Inflammatory macrophage (primary cell): ENCODE measurements around the gene SRSF7.
"Not testable (repeated sequence)": the region's sequence is repeated elsewhere in the genome, so short reads cannot be mapped to it uniquely, and the experiment has no call there.

Source experiments
- DNase-seq, 2 donors: peaks; one replicate each; pipeline ENCODE4 v3.0.0-alpha.2; 2020 to 2022
- total RNA-seq, 18 experiments: gene quantifications; one replicate each; lab custom pipeline; 2026; ENCODE audit warnings: mixed read lengths in 6 of 18, inconsistent platforms in 2 of 18; lab: John Stamatoyannopoulos, UW

Gene SRSF7
- total RNA-seq, result 74.8 to 157 (median 124) reads per million in 18 experiments

DNA sequence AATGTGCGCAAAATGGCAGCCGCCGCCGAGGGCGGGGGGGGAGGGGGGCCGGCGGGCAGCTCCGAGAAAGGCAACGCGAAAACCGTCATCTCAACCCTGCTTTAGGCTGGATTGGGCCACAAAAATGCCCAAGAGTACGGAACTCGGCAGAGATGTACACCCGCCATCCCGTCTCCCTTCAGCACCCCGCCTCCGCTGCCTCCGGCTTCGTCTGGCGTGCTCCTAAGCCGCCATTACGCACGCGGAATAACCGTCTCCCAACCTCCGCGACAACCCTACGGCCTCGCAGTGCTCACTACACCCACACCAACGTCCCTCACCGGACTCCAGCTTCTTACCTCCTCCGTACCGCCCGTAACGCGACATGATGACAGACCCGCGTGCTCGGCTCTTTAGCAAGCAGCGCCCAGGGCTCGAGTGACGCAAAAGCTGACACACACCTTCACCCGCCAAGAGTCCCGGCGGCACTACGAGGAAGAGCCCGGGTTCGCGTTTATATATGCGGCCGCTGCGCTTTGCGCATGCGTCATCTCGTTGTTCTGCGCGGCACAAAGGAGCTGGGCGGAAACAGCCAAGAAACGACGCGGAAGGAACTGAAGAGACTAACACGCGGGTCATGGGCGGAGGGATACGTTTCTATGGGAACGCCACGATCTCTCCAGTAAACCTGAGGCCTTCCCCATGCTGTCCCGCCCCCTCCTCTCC is at the start of gene SRSF7:
Gene SRSF7 (minus strand): TSS at position 471 of the 705 bp plus-strand sequence. CDS start 105 bp downstream, at position 366.
- DNase-seq, result peak; percentile 99

DNA sequence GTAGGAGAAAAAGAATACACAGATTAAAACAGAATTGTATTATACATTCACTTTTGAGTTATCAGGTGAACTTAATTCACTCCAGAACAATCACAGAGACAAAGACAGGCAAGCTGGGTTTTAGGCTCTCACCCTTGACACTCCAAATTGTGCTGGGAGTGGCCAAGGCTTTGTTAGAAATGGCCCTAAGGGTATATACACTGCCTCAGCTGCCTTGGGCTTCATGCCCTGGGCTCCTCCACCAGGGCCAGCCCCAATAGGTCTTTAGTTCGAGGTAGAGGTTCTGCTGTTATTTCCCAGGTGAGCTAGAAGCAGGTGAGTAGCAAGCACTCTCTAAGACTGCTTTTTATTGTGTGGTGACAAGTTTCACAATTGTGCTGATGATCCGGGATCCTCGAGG is 46.8 kb upstream of the SRSF7 start:
- DNase-seq, result no peak

DNA sequence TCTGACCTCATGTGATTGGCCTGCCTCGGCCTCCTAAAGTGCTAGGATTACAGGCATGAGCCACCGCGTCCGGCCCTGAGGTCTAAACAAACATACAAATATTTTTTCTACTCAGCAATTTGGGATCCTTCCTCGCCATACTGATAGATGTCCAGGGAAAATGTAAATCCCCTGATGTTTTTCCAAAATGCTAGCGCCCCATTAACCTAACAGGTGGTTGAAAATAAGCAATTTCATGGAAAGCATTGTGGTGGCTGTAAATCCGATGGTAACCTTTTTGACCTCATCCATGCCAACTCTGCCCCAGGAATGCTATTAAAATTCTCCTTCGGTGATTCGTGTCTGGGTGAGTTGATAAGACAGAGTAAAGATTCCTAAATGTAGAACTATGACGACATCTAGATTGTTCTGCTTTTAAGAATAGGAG is 46.1 kb upstream of the SRSF7 start:
- no peak for DNase-seq

DNA sequence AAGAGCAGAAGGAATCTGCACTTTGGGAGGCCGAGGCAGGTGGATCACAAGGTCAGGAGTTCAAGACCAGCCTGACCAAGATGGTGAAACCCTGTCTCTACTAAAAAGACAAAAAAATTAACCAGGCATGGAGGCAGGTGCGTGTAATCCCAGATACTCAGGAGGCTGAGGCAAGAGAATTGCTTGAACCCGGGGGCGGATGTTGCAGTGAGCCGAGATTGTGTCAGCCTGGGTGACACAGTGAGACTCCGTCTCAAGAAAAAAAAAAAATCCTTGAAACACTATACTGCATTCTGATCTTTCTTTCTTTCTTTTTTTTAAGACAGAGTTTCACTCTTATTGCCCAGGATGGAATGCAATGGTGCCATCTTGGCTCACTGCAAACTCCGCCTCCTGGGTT is 43.9 kb upstream of the SRSF7 start:
- peak; percentile 33 to 62 for DNase-seq

DNA sequence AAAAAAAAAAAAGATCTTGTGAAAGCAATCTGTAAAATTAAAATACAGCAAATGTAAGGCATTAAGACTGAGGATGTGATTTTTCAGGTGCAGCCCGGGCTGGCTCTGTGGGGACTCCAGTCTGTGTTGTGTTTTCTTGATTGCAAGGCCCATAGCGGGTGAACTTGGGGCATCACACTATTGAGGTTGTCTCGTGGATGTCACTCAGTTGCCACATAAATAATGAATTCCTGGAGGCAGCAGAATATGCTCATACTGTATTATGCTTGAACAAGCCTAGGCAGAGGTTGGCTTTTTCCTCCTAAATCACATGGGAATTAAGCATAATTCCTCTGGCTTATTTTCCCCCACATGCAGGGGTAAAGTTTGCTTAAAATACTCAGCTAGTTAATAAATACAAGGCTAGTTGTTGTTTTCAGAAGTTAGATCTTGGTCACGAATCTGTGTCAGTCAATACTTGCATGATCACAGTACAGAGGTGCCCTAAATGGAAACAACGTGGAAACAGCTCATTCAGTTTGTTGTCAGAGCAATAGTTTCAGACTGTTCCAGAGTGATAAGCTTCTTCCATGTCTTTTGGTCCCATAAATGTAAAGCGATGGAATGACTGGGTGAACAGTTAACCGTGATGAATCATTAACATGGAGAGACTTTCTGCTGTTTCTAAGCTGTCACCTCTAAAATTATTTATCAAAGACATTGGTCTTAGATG is 43.2 kb upstream of the SRSF7 start:
- no peak for DNase-seq

DNA sequence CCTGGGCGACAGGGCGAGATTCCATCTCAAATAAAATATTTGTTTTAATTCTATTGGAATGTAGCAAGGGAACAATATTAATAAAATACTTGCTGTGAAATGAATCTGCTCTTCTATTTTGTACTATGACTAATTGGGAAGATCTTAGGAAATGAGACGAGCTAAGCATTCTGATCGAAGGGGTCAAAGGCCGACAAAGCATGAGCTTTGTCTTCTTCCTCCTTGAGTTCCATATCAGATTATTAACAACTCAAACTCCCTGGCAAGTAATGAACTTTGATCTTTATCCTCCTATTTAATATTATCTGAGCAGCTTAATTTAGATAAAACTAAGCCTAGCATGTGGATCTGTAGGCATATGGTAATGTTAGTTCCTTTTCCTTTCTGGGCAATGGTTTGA is 42.4 kb upstream of the SRSF7 start:
- DNase-seq, result peak in 1 of 2 donors; percentile 4

DNA sequence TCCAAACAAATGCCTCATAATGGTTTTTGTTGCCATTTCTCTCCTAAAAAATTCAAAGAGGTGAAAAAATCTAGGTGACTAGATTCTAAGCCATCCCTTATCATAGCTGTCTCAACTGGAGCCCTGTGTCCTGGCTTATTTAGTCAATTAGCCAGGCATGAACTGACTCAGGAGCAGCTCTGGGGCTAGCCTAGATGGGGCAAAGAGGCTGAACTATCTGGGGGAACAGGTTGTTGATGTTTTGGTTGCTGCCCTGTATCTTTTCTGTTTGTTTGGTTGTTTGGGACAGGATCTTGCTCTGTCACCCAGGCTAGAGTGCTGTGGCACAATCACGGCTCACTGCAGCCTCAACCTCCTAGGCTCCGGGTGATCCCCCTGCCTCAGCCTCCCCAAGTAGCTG is 41.6 kb upstream of the SRSF7 start:
- DNase-seq, result no peak

DNA sequence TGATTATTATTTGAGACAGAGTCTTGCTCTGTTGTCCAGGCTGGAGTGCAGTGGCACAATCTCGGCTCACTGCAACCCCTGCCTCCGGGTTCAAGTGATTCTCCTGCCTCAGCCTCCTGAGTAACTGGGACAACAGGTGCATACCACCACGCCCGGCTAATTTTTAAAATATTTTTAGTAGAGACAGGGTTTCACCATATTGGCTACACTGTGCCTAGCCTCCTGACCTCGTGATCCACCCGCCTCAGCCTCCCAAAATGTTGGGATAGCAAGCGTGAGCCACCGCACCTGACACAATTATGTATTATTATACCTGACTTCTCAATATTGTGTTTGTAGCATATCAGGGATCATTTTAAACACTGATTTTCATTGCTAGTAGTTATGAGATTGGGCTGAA is 41.2 kb upstream of the SRSF7 start:
- DNase-seq, result not testable (repeated sequence)

DNA sequence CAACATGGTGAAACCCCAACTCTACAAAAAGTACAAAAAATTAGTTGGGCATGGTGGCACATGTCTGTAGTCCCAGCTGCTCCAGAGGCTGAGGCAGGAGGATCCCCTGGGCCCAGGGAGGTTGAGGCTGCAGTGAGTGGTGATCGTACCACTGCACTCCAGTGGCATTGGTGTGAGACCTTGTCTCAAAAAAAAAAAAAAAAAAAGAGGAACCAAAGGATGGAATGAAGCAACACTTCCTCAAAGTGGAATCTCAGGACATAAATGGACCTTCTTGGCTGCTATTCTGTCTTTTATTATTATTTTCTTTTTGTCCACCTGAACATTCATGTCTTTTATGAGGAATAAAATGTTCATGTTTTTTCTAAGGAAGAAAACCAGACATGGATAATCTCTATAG is 40.6 kb upstream of the SRSF7 start:
- DNase-seq, result peak; percentile 31 to 70

DNA sequence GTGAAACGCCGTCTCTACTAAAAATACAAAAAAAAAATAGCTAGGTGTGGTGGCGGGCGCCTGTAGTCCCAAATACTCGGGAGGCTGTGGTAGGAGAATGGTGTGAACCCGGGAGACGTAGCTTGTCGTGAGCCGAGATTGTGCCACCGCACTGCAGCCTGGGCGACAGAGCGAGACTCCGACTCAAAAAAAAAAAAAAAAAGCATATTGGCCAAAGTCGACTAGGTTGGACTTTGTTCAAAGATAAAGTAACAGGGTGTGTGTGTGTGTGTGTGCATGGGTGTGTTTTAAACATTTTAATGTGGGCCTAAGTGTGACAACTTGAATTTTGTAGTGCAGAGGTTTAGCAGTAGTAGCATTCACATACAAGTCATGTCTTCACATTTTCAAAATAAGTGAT is 38.5 kb upstream of the SRSF7 start:
- no peak for DNase-seq

DNA sequence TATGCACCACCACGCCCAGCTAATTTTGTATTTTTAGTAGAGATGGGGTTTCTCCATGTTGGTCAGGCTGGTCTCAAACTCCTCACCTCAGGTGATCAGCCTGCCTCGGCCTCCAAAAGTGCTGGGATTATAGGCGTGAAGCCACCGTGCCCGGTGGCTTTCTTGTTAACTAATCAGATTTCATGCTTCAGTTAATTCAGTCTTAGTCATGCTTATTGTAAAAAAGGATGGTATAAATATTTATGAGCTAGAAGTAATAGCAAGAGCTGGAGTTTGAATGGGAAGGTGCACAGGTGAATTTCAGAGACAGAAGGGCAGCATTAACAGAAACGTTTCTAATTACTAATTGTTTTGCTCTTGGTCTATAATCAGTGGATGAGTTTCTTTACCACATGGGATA is 37.1 kb upstream of the SRSF7 start:
- DNase-seq, result no peak

DNA sequence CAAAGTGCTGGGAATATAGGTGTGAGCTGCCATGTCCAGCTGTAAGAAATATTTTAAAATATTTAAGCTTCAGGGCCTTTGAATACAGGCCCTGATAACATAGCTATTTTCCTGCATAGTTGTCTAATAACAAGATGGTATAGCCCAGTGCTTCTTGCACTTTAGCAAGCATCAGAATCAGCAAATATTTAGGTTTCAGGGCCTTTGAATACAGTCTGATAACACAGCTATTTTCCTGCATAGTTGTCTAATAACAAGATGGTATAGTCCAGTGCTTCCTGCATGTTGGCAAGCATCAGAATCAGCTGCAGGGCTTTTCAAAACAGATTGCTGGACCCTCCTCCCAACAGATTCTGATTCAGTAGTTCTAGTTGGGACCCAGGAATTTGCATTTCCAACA is 32.4 kb upstream of the SRSF7 start:
- no peak for DNase-seq

DNA sequence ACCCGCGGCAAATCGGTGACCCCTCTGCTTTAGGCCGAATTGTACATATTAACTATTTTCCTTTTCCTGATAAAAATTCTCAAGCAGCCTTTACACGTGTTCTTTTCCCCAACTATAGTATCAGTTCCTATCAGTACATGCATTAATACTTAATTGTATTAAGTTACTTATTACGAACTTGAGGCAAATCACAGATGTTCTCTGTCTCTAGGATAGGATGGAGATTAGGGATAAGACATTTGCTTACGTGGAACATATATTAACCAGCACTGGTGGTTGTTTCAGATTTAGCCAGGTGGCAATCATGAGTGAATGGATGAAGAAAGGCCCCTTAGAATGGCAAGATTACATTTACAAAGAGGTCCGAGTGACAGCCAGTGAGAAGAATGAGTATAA is 27.5 kb upstream of the SRSF7 start:
- DNase-seq, result no peak

DNA sequence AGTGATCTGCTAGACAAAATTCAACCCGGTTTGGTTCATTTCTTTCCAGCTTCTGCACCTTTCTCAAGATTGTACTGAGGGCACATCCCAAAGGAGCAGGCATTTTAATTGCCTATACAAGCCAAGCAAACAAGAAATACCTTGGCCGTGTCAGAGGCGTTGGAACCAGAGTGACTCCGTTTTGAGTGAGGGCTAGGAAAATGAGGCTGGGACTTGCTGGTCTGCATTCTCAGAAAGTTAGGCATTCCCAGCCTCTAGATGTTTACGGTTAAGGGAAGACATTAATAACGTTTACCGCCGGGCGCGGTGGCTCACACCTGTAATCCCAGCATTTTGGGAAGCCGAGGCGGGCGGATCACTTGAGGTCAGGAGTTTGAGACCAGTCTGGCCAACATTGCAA is 25.4 kb upstream of the SRSF7 start:
- no peak for DNase-seq

DNA sequence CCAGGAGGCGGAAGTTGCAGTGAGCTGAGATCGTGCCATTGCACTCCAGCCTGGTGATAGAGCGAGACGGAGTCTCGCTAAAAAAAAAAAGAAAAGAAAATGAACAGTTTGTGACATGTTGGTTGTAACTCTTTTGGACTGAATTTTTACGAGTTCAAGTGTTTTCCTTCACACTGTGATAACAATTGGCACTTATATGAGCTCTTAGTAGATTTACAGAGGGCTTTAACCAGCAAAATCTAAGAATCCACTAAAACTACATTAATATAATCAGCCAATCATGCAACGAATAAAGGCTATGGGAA is 24.7 kb upstream of the SRSF7 start:
- DNase-seq, result no peak

DNA sequence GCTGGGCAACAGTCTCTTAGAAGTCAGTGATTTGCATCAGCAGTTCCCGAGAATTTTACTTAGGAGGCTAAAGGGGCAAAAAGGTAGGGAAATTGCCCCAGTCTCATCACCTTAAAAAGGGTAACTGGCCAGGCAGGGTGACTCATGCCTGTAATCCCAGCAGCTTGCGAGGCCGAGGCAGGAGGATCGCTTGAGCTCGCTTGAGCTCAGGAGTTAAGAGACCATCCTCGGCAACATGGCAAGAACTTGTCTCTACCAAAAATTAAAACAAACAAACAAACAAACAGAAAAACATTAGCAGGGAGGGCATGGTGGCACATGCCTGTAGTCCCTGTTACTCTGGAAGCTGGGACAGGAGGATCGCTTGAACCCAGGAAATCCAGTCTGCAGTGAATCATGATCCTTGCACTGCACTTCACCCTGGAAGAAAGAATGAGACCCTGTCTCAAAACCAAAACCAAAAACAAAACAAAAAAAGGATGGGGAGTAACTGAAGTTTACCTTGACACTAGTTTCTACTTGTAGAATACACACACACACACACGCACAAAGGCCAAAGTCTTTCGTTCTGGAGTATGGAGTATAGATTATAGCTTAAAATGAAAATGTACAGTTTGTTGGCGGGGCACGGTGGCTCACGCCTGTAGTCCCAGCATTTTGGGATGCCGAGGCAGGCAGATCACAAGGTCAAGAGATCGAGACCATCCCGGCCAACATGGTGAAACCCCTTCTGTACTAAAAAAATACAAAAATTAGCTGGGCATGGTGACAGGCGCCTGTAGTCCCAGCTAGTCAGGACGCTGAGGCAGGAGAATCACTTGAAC is 24.1 kb upstream of the SRSF7 start:
- DNase-seq, result no peak

DNA sequence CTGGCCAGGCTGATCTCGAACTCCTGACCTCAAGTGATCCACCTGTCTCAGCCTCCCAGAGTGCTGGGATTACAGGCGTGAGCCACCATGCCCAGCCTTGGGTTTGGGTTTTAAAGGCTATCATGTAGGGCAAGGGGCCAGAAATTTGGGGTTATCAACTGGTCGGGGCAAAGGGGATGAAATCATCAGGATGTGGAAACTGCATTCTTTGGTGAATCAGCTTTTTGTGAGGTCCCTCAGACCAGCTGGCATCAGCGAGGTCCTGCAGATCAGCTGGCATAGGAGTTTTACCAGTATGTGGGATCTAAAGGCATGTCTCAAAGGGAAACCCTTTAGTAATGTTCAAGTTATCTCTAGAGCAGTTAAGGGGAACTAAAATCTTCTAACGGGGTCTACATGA is 20.5 kb upstream of the SRSF7 start:
- DNase-seq, result no peak

DNA sequence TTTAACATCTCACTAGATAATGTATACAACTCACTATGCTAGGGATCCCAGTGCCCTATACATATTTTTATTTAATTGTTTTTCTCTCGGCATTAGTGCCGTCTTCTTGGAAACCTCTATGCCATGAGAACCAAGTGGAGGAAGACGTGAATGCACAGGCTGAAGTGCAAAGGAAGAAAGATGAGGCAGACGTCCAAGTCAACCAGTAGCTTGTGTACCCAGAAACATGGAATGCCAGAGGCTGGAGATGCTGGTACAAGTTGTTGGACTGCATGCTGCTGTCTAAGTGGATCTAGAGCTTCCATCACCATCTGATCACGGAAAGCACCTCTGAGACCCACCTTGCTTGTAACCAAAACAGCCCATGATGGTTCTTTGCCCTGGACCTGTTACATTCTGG is 14.4 kb upstream of the SRSF7 start:
- DNase-seq, result no peak

DNA sequence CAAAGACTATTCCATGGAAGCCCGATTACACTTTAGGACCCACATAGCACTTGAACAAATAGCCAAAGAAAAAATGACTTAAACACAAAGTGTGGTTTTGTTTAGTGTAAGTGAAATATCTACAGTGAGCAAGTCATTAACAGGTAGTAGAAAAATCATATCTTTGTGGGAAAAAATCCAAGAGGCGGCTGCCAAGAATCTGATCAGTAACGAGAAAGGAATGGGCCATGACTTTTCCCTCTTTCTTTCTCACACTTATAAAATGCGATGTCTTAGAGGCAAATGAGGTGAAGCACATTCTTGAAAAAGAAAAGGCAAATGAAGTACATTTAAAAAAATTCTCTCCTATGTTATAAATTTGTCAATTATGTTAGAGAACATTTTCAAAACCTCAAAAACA is 14.0 kb upstream of the SRSF7 start:
- DNase-seq, result no peak

DNA sequence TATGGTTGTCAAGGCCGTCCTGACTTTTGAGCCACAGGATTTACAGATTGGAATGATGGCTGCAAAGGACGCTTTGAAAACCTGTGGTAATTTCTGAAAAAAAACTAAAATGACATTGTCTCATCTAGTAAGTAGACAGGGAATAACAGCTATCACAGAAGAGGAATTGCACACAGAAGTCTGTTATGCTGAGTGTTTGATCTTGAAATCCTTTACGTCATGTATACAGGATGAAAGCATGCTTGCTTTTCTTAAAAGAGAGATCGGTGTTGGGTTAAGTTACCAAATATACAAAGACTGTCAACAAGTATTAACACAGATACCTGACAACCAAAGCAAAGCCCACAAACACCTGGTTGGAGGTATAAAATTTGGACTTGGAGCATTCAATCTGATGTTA is 12.6 kb upstream of the SRSF7 start:
- DNase-seq, result no peak

DNA sequence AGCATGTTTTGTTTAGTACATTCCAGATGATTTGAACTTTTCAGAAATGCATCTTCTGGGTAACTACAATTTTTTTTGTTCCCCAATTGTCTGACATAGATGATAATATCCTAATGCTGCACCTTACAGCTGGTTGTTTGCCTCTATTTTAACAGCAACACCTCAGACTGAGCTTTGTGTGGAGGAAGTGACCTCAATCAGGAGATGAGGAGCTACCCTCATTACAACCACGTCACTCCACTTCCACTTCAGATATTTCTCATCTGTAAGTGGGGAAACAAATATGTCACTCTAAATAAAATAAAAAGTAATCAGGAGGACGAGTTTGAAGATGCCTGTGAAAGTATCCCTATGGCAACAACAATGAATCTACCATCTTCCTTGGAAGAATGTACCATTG is 12.1 kb upstream of the SRSF7 start:
- DNase-seq, result peak in 1 of 2 donors; percentile 9

DNA sequence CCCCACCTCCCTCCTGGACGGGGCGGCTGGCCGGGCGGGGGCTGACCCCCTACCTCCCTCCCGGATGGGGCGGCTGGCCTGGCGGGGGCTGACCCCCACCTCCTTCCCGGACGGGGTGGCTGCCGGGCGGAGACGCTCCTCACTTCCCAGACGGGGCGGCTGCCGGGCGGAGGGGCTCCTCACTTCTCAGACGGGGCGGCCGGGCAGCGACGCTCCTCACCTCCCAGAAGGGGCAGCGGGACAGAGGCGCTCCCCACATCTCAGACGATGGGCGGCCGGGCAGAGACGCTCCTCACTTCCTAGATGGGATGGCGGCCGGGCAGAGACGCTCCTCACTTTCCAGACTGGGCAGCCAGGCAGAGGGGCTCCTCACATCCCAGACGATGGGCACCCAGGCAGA is 4.7 kb upstream of the SRSF7 start:
- DNase-seq, result not testable (repeated sequence)

DNA sequence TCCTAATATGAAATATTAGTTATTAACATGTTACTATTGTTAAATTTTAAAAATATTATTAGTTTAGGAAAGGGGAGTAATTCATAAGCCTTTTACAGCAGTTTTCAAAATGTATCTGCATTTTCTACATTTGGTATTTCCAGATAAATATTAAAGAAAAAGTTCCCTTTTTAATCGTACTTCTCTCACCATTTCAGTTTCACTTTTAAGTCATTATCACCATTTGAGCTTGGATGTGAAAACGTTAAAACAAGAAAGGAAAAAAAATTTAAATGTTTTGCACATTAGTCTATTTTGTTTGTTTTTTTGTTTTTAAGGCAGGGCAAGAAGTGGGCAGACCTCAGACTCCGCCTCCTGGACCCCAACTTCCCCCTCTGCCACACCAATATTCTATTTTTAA is 3.3 kb upstream of the SRSF7 start:
- peak; percentile 9 to 26 for DNase-seq

DNA sequence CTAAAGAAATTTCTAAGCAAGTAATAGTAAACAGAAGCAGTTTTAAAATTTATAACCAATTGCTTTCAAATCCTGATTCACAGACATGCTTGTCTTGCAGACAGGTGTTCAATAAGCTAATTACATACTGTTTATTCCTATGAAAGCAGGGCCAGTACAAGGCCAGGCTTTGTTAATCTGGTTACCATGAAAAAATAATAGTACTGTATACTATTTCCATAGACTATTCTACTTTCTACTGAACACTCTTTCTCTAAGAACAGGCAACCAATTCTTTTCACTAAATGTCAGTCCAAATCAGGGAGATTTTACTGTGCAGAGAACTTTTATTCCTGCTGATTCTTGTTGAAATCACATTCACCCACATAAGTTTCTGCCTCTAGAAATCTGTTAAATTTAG is 2.9 kb upstream of the SRSF7 start:
- DNase-seq, result no peak
